ENCODE measurements around the gene HDHD2.

- TF ChIP-seq, protein P1, sequence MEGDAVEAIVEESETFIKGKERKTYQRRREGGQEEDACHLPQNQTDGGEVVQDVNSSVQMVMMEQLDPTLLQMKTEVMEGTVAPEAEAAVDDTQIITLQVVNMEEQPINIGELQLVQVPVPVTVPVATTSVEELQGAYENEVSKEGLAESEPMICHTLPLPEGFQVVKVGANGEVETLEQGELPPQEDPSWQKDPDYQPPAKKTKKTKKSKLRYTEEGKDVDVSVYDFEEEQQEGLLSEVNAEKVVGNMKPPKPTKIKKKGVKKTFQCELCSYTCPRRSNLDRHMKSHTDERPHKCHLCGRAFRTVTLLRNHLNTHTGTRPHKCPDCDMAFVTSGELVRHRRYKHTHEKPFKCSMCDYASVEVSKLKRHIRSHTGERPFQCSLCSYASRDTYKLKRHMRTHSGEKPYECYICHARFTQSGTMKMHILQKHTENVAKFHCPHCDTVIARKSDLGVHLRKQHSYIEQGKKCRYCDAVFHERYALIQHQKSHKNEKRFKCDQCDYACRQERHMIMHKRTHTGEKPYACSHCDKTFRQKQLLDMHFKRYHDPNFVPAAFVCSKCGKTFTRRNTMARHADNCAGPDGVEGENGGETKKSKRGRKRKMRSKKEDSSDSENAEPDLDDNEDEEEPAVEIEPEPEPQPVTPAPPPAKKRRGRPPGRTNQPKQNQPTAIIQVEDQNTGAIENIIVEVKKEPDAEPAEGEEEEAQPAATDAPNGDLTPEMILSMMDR (IDR thresholded peaks at IDR 0.05), result no peak
- TF ChIP-seq POLR2A (IDR thresholded peaks at IDR 0.05) (no peak), EP300 (IDR thresholded peaks at IDR 0.05) (no peak)
Observed at GRCh38 chr18:47120428-47120827, 29.9 kb downstream of the HDHD2 start.

Measured in suprapubic skin (tissue), 3 donors.